ENCODE measurements around the gene LRRC2.
"Not testable (repeated sequence)": the region's sequence is repeated elsewhere in the genome, so short reads cannot be mapped to it uniquely, and the experiment has no call there.

Gene LRRC2

DNA sequence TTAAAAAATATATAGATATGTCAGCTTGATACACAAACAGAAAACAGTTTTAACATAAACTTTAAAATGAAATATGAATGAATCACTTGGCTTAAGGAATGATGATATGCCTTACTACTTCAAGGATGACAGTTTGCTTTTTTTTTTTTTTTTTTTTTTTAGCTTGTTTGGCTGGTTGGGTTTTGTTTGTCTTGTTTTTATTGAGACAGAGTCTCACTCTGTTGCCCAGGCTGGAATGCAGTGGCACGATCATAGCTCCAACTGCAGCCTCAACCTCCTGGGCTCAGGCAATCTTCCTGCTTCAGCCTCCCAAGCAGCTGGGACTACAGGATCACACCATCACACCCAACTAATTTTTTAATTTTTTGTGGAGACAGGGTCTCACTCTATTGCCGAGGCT, 14.5 kb downstream of the LRRC2 start:
- DNase-seq, result no peak

DNA sequence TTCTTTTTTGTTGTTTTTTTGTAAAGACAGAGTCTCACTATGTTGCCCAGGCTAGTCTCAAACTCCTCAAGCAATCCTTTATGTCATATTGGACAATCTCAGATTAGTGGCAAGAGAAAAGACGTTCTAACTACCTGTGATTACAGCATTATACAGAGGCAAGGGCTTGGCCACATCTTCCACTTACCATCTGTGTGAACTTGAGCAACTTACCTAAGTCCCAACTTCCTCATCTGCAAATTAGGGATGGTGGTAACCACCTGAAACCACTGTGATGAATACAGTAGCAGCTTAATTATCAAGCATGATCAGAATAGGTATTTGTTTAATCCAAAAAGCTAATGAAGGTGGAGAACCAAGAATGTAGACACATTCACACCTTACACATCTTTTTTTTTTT, 16.1 kb downstream of the LRRC2 start:
- no peak for DNase-seq

DNA sequence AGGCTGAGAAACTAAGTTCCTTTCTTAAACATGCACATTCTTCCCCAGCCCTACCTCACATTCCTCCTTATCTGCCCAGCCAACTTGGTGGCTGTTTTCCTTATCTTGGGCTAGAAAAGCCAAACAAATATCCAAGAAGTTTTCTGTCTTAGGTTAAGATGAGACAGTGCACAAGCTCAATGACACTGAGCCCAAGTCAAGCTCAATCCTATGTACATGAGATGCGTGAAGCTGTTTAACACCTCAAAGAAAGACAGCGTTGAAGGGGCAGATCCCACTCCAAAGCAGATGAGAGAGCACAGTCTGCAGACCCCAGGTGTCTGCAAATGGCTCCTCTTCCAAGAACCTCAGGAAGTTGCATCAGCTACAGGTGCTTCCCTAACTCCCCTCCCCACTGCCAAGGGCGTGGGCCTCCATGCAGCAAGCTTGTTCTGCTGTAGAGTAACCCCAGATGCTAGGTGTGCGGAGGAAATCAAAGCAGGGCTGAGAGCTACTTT, 16.6 kb downstream of the LRRC2 start:
- no peak for DNase-seq

DNA sequence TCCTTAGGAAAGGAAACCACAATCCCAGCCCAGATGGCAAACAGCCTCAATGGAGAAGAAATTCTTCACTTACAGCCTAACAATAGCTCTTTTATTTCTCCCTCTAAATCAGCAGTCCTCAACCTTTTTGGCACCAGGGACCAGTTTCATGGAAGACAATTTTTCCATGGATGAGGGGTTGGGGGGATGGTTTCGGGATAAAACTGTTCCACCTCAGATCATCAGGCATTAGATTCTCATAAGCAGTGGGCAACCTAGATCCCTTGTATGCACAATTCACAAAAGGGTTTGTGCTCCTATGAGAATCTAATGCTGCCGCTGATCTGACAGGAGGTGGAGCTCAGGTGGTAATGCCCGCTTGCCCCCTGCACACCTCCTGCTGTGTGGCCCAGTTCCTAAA, 17.5 kb downstream of the LRRC2 start:
- not testable (repeated sequence) for DNase-seq

DNA sequence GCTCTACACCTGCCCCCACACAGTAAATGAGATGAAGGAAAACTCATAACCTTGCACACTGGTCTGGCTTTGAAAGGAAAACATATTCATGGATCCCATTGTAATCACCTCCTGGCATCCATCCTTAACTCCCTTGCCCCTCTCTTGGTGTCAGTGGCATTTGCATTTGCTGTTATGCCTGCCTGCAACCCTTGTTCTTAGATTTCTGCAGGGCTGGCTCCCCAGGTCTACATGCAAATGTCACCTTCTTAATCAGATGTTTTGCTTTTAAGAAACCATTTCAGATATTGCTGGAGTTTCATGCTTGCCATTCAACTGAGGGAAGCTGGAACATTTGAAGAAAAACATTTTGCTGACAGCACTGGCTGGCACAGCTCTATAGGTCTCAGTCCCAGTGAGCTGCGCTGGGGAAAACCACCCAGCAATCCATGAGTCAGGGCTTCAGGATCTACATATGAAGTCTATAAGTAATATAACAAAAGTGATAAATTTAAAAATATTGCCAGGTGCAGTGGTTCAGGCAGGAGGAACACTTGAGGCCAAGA, 19.1 kb downstream of the LRRC2 start:
- DNase-seq, result no peak

DNA sequence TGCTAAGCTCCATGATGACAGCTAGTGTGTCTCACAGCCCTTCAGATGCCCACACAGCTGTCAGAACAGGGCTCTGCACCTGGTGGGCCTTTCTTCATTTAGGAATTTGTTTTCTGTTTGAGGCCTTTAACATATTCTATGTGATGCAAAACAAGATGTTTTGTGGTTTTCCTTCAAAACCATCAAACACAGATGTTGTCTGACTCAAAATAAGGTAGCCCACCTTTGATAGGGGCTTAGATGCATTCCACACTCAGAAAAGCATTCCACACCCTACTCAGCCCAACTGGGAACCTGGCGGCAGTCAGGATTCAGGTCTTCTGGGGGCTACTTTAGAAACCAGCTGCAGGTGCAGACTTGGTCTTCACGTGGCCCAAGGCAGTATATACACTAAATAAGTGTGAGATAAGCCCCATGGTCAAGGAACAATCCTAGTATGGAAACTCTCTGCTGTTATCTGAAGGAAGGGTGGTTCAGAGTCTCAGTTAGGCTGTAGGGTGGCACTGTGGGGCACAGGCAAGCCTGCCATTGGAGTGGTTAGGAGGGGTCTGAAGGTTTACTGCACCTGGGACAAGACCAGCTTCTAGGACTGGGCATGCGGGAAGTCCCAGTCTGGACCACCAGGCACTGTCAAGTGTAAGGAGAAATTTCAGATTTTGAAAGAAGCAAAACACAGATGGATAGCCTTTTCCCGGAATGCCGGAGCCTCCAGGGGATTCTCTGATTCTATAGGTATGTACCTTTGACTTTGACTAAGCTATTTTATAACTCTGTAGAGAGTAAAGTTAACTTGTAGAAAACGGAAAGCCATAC, 20.1 kb downstream of the LRRC2 start:
- DNase-seq, result no peak

DNA sequence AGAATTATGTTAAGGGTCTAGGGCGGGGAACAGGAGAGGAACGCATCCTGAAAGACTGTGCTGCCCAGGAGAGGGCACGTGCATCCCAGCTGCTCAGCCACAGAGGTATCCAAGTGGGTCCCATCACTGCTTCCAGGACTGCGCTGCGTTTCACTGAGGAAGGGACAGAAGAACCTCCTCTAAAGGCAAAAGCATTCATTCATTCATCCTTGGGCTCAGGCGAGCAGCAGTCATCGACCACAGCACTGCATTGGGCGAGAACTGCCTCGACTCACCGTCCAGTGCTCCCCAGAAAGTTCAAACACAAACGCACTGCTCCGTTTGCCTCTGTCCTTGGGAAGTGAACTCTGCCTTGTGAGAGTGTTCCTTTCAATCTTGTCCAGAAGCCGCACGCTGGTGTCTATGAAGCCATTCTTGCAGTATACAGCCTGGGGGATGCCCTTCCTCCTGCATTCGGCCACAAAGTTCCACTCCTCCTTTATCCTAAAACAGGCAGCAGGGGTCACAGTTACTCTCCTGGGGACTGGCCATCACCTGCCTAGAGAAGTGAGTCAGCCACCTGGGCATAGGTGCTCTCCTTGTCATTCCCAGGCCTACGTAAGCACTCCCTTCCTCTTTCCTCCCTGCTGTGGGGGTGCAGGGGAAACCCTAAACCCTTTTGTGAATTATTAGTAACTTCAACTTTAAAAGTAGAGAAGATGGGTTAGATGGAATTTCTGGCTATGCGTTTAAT, 21.2 kb downstream of the LRRC2 start:
- no peak for DNase-seq

DNA sequence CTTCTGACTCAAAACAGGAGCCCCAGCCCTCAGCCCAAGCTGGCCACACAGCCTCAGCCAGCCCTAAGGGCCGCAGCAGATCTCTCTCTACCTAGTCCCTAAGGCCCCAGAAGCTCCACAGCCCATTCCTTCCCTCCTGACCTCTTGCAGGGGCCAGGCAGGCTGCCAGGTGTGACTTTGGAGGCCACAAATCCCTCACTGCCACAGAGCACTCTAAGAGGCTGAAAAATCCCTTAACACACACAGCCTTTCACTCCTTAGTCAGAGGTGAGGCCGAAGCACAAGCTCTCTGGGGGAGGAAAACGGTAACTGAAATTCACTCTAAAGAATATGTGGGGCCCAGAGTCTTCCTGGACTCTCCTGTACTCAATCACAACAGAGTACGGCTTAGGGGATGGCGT, 23.3 kb downstream of the LRRC2 start:
- DNase-seq, result no peak

DNA sequence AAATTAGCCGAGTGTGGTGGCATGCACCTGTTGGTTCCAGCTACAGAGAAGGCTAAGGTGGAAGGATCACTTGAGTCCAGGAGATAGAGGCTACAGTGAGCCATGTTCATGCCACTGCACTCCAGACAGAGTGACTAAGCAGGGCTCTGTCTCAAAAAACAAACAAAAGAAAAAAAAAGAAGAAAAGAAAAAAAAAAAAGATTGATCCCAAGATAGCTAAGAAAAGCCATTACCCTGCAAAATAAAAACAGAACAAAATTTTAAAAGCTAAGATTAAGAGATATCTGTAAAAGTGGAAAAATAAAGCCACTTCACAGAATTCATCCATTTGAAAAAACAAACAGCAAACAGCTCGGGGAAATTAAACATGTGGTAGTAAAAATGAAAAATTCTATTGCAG, 23.8 kb downstream of the LRRC2 start:
- no peak for DNase-seq

DNA sequence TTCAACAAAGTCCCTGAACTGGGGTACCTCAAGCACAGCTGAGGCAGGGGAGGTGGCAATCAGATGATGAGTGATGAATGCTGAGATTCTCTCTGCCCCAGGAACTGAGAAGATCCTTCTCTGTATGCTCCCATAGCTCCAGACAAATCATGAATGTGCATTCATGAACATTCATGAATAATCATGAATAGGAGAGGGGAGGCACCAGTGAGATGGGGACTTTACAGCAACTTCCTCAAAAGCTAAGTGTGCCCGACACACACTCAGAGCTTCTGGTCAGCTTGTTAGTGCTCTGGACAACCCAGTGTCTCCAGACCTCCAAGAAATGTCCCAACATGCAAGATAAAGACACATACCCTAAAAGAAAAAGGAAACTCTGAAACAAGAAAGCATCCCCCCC, 24.3 kb downstream of the LRRC2 start:
- DNase-seq, result no peak

DNA sequence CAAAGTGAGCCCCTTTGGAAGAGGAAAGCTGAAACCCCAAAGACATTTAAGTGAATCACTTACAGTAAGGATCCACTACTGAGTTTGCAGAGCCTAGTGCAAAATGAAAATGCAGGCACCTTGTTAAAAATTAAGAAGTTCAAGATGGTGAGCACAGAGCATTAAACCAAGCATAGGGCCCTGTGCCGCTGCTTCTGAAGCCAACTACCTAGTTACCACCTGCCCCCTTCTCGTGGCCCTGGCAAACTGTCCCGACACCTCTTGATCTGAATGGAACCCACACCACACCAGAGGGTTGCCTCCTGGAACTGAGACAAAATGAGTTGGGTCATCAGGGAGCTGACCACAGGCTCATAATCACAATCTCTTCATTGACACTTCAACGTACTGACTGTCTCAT, 25.6 kb downstream of the LRRC2 start:
- DNase-seq, result no peak

DNA sequence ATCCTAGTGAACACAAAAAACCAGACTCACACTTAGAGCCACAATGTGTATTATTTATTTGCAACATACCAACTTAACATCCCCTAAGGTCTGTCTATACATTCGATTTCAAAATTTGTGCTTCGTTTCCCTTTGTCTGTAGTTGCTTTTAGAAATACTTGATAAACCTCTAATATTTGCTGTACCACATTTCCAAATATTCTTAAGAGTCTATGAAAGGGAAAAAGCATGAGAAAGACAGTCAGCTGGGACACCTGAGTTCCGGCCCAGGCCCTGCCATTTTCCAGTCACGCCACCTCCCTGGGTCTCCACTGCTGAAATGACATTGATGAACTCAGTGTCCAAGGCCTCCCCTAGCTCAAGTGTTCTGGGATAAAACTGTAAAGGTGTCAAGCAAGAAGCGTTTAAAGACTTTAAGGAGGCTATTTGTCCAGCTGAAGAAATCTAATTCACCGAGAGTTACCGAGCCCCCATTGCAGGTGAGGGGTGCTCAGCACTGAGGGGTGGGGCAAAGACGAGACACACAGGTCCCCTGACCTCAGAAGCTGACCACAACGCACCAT, 26.6 kb downstream of the LRRC2 start:
- DNase-seq, result no peak

DNA sequence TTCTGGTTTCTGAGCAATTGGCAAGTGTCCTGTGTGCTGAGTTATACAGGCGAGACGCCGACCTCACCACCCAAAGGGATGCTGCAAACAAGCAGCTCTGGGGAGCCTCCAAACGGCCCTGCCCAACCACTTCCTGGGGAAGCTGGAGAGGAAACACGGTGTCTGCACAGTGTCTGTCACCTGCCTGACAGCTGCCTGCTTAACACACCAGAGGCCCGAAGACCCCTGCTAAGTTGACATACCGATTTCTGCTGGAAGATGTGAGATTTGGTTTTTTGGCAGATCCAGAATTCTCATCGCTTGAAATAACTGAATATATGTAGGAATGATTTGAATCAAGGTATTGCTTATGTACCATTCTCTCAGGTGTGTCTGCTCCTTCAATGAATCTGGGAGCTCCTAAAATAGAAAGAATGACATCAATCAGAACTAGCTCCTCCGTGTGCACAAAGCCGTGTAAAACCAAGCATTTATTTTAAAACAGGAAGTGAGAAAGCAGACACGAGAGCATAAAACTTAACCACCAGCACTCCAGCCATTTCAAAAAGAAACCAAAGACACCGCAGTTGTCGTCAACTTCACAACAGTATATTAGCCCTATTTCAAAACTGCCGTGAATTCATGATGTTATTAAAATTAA, 27.2 kb downstream of the LRRC2 start:
- peak; percentile 11 for DNase-seq

DNA sequence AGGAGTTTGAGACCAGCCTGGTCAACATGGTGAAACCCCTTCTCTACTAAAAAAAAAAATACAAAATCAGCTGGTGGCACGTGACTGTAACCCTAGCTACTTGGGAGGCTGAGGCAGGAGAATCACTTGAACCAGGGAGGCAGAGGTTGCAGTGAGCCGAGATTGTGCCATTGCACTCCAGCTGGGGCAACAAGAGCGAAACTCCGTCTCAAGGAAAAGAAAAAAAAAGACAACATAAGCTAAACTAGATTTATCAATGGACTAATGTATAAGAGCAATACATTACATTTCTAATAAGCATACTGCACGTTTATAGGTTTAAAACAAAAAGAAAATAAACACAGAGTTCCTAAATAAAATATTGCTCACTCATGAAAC, 27.7 kb downstream of the LRRC2 start:
- not testable (repeated sequence) for DNase-seq

DNA sequence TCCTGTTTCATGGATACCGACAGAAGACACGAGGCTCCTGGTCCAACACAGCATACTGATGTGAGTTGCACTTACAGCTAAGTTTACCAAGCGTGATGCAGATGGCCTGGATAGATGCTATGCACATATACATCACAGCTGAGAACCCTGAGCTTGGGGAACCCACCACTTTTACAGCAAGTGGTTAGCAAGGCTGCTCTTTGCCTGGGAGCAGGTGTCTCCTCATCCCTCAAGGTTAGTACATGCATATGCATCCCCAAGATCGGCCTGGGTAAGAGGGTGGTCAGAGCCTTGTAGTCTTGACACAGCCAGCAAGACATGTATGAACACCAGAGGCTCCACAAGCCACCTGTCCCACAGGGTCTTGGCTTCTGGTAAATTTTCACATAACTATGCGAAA, 28.3 kb downstream of the LRRC2 start:
- no peak for DNase-seq

DNA sequence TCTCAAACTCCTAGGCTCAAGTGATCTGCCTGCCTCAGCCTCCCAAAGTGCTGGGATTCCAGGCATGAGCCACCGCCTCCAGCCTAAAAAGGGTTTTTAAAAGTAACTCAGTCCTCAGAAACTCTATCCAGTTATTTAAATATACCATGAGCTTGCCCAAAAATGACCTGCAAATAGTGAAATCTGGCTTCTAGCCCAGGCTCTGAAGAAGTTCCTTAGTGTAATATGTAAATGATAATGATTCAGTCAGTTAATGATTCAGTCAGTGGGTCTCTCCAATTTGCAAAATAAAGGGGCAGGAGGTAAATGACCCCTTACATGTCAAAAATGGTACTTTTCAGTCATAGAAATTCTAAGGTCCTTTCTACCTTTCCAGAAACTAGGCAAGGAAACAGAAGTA, 28.8 kb downstream of the LRRC2 start:
- no peak for DNase-seq

DNA sequence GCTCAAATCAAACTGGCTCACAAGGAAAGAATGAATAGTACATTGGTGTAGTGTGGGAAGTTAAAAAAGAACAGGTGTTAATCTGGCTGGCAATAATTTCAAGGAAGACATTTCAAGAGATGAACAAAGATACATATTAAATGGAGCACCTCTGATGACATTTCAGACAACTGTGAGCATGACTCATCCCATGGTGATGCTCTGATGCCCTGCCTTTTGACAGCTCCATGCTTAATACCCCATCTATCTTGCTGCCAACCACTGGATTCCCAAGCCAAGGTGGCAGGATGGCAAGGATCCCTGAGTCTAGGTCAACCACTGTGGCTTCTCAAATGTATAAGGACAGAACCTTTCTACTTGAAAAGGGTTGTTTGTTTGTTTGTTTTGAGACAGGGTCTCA, 29.3 kb downstream of the LRRC2 start:
- no peak for DNase-seq

DNA sequence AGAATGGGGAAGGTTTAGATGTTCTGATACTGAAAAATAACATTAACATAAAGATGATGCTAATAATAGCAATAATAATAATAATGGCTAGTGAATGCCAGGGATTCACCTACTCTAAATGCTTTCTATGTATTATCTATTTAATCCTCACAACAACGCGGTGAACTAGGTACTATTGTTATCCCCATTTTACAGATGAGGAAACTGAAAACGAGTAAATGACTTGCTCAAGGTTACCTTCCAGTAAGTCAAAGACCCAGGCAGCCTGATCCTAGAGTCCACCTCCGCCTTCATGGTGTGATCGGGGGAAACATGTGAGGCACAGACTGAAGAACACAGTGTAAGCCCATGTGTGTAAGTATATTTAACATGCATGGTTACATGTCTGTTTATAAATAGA, 30.4 kb downstream of the LRRC2 start:
- no peak for DNase-seq

DNA sequence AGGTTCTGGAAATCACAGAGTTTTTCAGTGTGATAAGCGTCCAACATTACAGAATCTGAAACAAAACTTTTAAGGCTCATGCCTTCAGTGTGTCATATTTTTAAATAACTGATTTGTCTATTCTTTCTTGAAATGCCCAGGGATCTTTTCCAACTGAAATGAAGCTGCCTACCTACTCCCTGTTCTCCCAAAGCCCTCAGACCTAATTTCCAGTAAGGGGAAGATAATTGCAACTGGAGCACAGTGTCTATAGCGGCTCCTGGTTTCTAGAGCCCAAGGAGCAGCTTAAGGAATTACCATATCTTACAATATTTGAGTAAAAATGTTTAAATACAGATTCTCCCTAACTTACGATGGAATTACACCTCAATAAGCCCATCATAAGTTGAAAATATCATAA, 33.0 kb downstream of the LRRC2 start:
- no peak for DNase-seq

DNA sequence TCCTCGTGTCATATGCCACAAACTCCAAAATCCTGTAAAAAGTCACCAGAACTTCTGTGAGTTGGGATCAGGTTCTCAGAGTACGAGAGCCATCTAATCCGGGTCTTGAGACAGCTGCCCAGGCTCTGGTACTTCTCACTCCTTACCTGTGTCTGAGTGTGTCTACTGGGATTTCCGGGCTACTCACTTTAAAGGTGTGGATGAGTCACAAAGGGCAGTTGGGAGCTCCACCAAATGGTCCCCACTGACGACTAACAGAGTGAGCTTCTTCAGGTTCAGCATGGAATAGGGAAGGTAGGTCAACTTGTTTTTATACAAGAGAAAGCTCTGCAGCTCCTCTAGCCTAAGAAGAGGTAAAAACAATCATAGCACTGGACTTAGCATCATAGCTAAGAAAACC, 38.9 kb downstream of the LRRC2 start:
- no peak for DNase-seq

DNA sequence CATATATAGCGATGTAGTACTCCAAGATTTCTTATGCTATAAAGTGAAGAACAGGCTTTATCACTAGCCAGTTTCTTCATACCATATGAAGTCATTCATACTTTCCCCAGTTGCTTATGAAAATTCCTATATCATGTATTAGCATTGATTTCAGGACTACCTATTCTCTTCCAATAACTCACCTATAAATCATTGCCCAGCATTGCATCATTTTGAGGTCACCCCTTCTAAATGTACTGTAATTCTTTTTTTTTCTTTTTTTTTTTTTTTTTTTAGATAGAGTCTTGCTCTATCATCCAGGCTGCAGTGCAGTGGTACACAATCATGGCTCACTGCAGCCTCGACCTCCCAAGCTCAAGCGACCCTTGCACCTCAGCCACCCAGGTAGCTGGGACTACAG, 41.3 kb downstream of the LRRC2 start:
- no peak for DNase-seq

DNA sequence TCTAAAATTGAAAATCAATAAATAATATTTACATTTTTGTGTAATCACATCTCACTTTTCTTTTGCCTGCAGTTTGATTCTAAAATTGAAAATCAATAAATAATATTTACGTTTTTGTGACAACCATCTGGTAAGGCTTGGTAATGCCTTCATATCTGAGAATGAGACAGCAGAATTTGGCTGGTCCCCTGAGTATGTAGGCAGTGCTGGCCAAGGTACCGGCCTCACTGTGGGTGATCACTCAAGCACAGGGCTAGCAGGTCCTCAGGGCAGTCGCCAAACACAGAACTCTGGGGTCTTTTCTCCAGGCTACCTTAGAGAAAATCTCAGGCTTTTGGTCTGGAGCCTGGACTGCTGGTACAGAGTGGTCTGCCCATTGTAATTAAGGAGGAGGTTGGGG, 42.1 kb downstream of the LRRC2 start:
- DNase-seq, result no peak

DNA sequence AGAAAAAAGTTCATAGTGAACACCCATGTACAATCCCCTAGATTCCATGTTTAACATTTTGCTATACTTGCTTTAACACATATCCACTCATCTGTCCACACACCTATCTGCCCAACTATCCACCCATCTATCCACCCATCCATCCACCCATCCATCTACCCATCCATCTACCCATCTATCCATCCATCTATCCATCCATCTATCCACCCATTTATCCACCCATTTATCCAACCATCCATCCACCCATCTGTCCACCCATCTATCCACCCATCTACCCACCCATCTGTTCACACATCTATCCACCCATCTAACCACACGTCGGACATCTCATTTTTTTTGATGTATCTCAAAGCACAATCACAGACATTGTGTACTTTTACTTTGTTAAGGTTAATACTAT, 42.5 kb downstream of the LRRC2 start:
- DNase-seq, result no peak

Data from midbrain (tissue), 1 donor.